ENCODE results near the gene FGFR2.

The FGFR2 gene

DNA sequence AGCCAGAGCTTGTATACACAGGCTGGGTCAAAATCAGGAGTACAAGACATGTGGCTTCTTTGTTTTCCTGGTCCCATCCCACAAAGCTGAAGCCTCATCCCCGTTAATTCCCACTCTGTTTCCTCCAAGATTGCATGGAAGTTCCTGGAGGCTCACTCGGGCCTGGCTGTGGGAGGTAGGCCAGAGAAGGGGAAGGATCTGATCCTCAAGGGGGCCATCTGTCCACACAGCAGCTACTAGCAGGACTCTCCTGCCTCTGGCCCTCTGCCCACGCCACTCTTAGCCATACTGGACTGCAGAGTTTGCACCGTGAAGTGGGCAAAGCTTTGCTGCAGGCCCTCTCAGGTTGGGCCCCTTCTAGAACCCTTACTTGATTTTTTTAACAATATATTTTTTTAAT, 160.6 kb downstream of the FGFR2 start:
- no peak for DNase-seq
- in situ Hi-C loops (cut with HindIII; ENCODE audit: low pct_ligation_motif_present, low sequenced_read_pairs) = no loop called here
- TF ChIP-seq CTCF (IDR thresholded peaks at IDR 0.05; ENCODE audit: low read depth, low read length, missing control alignments) = no peak
- Histone ChIP-seq H3K36me3 (replicated peaks) (no peaks in the 10 kb centered on the region), H3K4me3 (ENCODE audit: low read depth, low read length) (no peak overlapping the region), H3K27ac (no peak overlapping the region), H3K27me3 (replicated peaks) (no peaks in the 10 kb centered on the region)

GRCh38 chr10:121436630-121437341, 161.5 kb downstream of the FGFR2 start:
- TF ChIP-seq CTCF (IDR thresholded peaks at IDR 0.05; ENCODE audit: low read depth, low read length, missing control alignments) = no peak
- Histone ChIP-seq H3K27me3 (replicated peaks) (no peaks in the 10 kb centered on the region), H3K4me3 (ENCODE audit: low read depth, low read length) (no peak overlapping the region), H3K36me3 (replicated peaks) (no peaks in the 10 kb centered on the region), H3K27ac (no peak overlapping the region)
- in situ Hi-C loops (cut with HindIII; ENCODE audit: low pct_ligation_motif_present, low sequenced_read_pairs) = no loop called here
- no peak for DNase-seq

DNA sequence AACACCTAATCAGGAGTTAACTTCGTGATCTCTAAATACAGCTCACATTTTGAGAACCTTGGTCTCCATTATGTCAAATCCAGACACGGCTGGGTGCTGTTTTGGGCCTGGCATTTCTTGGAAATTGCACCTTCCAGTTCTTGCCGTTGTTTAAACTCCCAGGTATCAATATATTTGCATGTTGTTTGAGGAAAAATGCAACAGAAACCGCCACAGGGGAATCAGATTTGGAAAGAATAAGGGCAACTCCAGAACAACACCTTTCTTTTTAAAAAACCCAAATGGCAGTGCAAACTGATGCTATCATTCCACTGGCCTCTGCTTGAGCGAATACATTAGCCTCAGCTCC, 162.0 kb downstream of the FGFR2 start:
- Histone ChIP-seq H3K27me3 (replicated peaks) (no peaks in the 10 kb centered on the region), H3K4me3 (ENCODE audit: low read depth, low read length) (no peak overlapping the region), H3K36me3 (replicated peaks) (no peaks in the 10 kb centered on the region), H3K27ac (no peak overlapping the region)
- in situ Hi-C loops (cut with HindIII; ENCODE audit: low pct_ligation_motif_present, low sequenced_read_pairs) = no loop called here
- TF ChIP-seq CTCF (IDR thresholded peaks at IDR 0.05; ENCODE audit: low read depth, low read length, missing control alignments) = no peak
- no peak for DNase-seq

GRCh38 chr10:121435099-121435875, 163.0 kb downstream of the FGFR2 start:
- no peak overlapping the region for H3K4me3 ChIP-seq (ENCODE audit: low read depth, low read length)
- H3K27me3 ChIP-seq (replicated peaks) = no peaks in the 10 kb centered on the region
- H3K36me3 ChIP-seq (replicated peaks) = no peaks in the 10 kb centered on the region
- no peak for DNase-seq
- no peak overlapping the region for H3K27ac ChIP-seq
- in situ Hi-C loops (cut with HindIII; ENCODE audit: low pct_ligation_motif_present, low sequenced_read_pairs) = no loop called here
- TF ChIP-seq CTCF (IDR thresholded peaks at IDR 0.05; ENCODE audit: low read depth, low read length, missing control alignments) = no peak

DNA sequence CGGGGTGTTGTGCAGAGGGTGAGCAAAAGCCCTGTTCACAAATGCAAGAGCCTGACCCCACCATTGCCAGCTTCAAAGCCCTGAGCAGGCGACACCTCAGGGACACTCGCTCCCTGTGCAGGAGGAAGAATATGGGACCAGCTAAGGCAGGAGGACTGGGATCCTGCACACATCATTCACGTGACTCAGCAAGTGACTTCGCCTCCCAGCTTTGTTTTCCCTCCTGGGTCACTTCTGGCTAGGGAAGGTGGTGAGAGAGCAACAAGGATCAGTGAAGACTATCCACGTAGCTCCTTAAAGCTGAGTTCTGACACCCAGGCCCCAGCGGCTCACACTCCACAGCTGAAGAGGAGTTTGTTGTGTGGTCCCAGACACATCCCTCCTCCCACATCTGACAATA, 164.3 kb downstream of the FGFR2 start:
- no peak overlapping the region for H3K27ac ChIP-seq
- in situ Hi-C loops (cut with HindIII; ENCODE audit: low pct_ligation_motif_present, low sequenced_read_pairs) = no loop called here
- no peak for TF ChIP-seq CTCF (IDR thresholded peaks at IDR 0.05; ENCODE audit: low read depth, low read length, missing control alignments)

More for the DNA sequence above, 164.3 kb downstream of the FGFR2 start:
- no peaks in the 10 kb centered on the region for H3K36me3 ChIP-seq (replicated peaks)
- H3K4me3 ChIP-seq (ENCODE audit: low read depth, low read length) = no peak overlapping the region
- H3K27me3 ChIP-seq (replicated peaks) = no peaks in the 10 kb centered on the region
- no peak for DNase-seq
